Thyroid gland (tissue), 4 donors: ENCODE results near the gene UTP15.

Experiments used
- POLR2A ChIP-seq, 2 donors: fragments of 450-650 bp; IDR thresholded peaks; one replicate each; pipeline ENCODE4 v1.6.1; 2017; ENCODE audit warnings: antibody characterized with exemption in 2 of 2, mild to moderate bottlenecking in 2 of 2, moderate library complexity in 1 of 2
- TF ChIP-seq, protein P1 (sequence below), 6 experiments: fragments of 200-600 bp in 3 of 6; fragments of 450-650 bp in 3 of 6; sonication (generic) in 3 of 6; IDR thresholded peaks; one replicate each; pipeline ENCODE4 v1.5.1; 2016 to 2019; ENCODE audit warnings: antibody characterized with exemption in 6 of 6, mild to moderate bottlenecking in 2 of 6, inconsistent platforms in 1 of 6, moderate library complexity in 1 of 6

DNA sequence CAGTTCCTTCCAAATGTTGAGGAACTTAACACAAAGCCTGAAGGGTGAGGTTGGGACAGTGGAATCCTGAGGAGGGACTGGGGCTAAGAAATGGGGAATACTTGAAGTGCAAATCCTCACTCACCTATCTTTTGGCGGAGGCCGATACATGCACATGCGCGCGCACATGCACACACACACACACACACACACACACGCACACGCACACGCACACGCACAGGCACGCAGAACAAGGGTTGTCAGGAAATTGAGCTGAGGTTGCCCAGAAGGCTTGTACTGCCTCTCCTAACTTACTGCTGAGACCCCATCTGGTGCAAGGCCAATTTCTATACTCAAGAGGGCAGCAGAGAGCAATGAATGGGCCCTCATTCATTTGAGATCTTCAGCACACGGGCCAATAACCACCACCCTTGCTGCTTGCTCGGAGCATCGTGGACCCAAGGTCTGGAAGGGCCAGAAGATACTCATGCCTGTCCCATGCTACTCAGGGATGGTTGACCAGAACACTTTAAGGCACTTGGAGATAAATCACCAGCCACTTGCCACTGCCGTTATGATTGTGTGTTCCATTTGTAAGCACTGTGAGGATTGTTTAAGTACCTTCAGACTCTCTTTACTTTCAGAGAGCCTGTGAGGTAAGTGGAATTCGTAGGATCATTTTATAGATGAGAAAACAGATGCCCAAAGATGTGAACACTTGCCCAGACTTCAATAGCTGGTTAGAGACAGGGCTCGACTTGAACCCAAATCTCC, 45.8 kb upstream of the UTP15 start:
- TF ChIP-seq, protein P1, sequence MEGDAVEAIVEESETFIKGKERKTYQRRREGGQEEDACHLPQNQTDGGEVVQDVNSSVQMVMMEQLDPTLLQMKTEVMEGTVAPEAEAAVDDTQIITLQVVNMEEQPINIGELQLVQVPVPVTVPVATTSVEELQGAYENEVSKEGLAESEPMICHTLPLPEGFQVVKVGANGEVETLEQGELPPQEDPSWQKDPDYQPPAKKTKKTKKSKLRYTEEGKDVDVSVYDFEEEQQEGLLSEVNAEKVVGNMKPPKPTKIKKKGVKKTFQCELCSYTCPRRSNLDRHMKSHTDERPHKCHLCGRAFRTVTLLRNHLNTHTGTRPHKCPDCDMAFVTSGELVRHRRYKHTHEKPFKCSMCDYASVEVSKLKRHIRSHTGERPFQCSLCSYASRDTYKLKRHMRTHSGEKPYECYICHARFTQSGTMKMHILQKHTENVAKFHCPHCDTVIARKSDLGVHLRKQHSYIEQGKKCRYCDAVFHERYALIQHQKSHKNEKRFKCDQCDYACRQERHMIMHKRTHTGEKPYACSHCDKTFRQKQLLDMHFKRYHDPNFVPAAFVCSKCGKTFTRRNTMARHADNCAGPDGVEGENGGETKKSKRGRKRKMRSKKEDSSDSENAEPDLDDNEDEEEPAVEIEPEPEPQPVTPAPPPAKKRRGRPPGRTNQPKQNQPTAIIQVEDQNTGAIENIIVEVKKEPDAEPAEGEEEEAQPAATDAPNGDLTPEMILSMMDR (IDR thresholded peaks at IDR 0.05): peak in 5 of 6 experiments; percentile 35 to 87 (median 86)
- TF ChIP-seq POLR2A (IDR thresholded peaks at IDR 0.05): no peak
